Activated CD4-positive, alpha-beta T cell treated with anti-CD3 and anti-CD28 coated beads for 36 hours (primary cell): ENCODE results near the gene BCKDHA. TPM values are rescaled to one million over a fixed set of nuclear protein-coding genes. Genes with fewer than 3 reads are reported as not detected.

Experiments used
- total RNA-seq, 2 experiments: library from RNA; stranded (reverse); gene quantifications; one replicate each; pipeline ENCODE4 v1.2.3, GENCODE V29; 2021

The BCKDHA gene
- total RNA-seq, 2 experiments from 2014 or later = 14.5 to 25.4 TPM

Other genes with a start within 250 kb of the BCKDHA start
- gene CYP2S1, start 204.6 kb upstream of the BCKDHA start, total RNA-seq = under 1 TPM; 0.46 to 0.84 TPM
- under 1 TPM; 0.28 to 0.50 TPM for gene AXL, start 178.6 kb upstream of the BCKDHA start, total RNA-seq
- gene HNRNPUL1, start 133.4 kb upstream of the BCKDHA start, total RNA-seq = 100 to 1,000 TPM; 263 to 312 TPM
- 10 to 100 TPM; 21.2 to 21.4 TPM for gene CCDC97, start 87.6 kb upstream of the BCKDHA start, total RNA-seq
- gene TGFB1, start 43.9 kb upstream of the BCKDHA start, total RNA-seq = 10 to 100 TPM; 86.2 to 99.0 TPM
- gene B9D2, start 33.7 kb upstream of the BCKDHA start, total RNA-seq = 1 to 10 TPM; 4.0 to 5.2 TPM
- gene TMEM91, start 21.3 kb upstream of the BCKDHA start, total RNA-seq = 1 to 10 TPM; 3.0 to 4.0 TPM
- gene EXOSC5, start 459 bp upstream of the BCKDHA start, total RNA-seq = 10 to 100 TPM; 32.7 to 47.8 TPM
- under 1 TPM in 1 of 2 experiments, not detected in 1; 0.41 TPM for gene B3GNT8, start 29.6 kb downstream of the BCKDHA start, total RNA-seq
- 10 to 100 TPM; 52.5 to 66.3 TPM for gene DMAC2, start 42.1 kb downstream of the BCKDHA start, total RNA-seq
- gene ERICH4, start 45.3 kb downstream of the BCKDHA start, total RNA-seq = not detected
- 10 to 100 TPM; 22.1 to 27.6 TPM for gene CEACAM21, start 178.3 kb downstream of the BCKDHA start, total RNA-seq
- gene CEACAM4, start 229.3 kb downstream of the BCKDHA start, total RNA-seq = not detected